GM19351 (cell line): ENCODE measurements around the gene GAP43.
"Not testable (repeated sequence)": the region's sequence is repeated elsewhere in the genome, so short reads cannot be mapped to it uniquely, and the experiment has no call there.

ENCODE experiments used
- ATAC-seq: cut with Tn5 transposase; IDR thresholded peaks from one replicate; pipeline ENCODE4 v1.9.1; 2021; ENCODE audit warnings: mild to moderate bottlenecking, moderate library complexity; ENCODE audit not compliant: unreplicated experiment

The GAP43 gene

DNA sequence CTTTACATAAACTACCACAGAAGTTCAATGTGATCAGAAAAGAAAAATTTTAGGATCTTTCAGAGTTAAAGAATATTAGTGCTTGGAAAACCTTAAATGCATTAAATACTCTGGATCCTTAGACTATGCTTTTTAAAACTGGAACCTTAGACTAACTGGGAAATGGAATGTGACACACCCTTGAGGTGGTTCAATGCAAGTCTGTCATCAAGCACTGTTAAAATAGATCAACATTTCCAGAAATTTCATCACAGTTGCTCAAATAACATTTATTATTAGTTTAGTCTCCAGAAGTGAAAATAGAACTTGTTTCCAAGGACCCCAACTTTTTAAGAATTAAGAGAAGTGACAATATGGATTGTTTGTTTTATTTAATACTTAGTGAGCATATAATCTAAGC, 71.8 kb downstream of the GAP43 start:
- ATAC-seq, result no peak

DNA sequence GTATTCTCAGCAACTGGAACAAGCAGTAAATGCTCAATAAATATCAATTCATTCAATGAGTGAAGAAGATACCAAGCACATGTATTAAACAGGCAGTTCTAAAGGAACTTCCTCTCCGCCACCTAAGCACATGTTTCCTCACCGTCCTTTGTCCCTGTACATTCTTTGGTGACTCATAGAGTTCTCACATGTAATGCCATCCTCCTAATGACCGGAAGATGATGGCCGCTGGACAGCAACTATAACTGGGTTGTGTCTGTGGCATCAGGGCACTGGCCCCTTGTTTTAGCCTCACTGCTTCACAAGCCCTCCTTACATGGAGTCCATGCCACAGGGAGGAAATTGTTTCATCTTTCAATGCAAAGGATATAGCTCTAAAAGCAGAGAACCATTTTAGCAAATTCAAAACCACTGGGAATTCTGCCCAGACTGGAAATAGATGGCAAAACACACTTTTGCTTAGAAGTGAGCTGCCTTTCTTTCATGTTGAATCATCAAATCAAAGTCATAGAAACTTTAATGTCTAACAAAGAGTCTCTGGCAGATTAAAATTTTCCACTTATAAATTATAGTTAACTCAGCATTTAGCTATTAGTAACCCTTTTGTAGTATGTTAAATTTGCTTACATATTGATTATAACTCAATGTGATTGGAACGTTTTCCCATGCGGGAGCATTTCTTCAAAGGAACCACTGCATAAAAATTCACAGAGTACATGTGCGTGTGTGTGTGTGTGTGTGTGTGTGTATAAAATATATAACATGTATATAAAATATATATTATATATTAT, 74.1 kb downstream of the GAP43 start:
- ATAC-seq, result no peak

GRCh38 chr3:115698851-115699591, 75.7 kb downstream of the GAP43 start:
- ATAC-seq, result no peak

DNA sequence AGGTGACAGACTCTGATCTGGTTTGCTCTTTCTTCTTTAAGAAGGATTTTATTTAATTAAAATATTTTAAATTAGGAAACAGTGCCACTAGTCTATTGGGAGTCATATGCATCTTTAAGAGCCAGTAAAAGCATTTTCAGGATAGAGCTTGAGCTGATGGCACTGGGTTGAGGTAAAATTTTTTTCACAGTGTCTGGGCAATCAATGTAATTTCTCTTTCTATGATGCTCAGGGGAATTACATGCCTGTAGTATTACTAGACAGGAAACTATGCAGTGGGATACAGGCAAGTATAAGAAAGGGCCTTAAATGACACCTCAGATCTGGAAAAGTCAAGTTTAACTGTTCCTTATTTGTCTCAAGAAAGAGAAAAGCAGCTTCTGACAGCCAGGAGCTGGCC, 76.4 kb downstream of the GAP43 start:
- no peak for ATAC-seq

DNA sequence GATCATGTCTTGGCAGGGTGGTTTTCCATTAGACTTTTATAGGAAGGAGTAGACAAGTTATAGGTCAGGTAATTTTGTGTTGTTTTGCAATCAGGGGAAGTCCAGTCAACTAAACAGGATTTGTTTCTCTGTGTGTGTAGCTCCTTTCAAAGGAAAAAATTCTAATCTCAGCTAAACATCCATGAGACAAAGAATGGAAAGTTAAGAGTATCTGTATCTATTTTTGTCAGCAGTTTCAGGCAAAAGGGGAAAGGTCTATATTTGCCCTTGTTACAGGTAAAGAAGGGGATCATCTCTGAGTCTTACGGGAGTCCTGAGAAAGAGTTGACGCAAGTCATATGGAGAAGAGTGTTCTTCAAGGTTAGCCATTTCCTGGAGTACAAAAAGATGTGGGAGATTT, 79.3 kb downstream of the GAP43 start:
- no peak for ATAC-seq

GRCh38 chr3:115704661-115705338, 81.5 kb downstream of the GAP43 start:
- peak; percentile 82 for ATAC-seq

DNA sequence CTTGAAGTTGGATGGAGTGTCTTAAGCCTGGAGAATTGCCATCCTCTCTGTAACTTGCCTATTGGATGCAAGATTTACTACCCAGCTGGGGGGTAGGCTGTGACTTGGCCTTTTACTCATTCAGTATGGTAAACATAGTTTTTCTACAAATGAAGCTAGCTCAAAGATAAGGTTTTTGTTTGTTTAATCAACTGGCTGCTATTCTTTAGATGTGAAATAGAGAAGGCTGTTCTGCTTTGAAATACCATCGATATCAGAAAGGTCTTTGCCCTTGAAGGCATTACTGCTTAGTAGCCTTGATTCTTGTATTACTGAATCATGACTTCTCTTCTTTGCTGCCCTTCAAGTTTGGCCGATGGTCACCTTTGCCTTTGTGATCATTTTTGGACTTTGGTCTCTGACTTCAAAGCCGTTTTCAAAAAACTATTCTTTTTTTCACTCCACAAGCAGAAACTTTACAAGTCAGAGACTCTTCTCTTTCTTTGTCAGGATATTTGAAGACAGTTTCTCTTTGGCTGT, 83.1 kb downstream of the GAP43 start:
- no peak for ATAC-seq

DNA sequence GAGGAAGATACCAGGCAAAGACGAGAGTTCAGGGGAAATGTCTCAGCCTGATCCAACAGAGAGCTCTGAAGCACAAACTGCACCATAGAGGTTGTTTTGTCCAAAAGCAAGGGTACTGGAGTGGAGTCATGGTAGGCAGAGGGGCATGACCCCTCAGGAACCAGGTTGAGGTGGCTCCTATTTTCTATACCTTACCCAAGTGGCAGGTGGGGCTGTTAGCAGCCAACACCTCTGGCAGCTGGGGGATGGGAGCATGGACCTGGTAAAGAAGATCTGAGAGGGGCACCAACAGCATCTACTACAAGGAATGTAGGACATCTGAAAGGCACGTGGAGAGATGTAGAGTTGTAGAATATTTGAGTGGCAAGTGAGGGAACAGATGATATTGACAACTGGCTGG, 85.2 kb downstream of the GAP43 start:
- no peak for ATAC-seq

GRCh38 chr3:115709093-115709492, 85.8 kb downstream of the GAP43 start:
- no peak for ATAC-seq

DNA sequence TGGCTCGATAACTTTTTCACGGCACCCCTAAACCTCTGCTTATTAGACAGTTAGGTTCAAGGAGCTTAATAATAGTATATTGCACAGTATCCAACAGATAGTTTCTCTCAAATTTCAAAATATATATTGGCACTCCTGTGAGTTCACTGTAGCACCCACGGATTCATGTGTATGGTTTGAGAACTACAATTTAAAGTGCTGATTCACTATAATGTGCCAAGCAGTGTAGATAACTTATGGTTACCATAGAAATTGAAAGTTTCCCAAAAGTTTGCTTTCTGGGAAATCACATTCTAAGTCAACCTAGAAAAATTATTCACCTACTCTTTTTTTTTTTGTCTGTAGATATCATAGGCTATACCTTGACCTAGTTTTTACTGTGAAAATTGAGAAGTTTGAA, 86.6 kb downstream of the GAP43 start:
- ATAC-seq, result no peak

GRCh38 chr3:115710799-115711198, 87.5 kb downstream of the GAP43 start:
- ATAC-seq, result no peak

- ATAC-seq, result no peak
Measured at GRCh38 chr3:115712871-115713270, 89.6 kb downstream of the GAP43 start.

DNA sequence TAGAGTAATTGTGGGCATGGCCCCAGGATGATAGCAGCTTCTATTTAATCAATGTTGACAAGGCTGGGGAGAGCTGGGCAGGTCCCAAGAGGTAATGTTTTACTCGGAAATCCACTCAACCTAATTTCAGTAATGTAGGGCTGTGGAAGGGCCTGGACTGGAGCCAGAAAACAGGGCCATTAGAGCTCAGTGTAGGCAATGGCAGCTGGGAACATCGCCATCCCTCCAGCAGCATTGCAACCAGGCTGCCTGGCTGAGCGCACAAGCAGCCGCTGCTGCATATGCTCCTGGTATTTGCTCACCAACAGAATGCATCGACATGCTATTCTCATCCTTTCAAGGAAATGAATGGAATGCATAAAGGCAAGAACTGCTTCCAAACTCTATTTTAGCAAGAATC, 90.0 kb downstream of the GAP43 start:
- ATAC-seq, result no peak

GRCh38 chr3:115715241-115715745, 92.0 kb downstream of the GAP43 start:
- no peak for ATAC-seq

DNA sequence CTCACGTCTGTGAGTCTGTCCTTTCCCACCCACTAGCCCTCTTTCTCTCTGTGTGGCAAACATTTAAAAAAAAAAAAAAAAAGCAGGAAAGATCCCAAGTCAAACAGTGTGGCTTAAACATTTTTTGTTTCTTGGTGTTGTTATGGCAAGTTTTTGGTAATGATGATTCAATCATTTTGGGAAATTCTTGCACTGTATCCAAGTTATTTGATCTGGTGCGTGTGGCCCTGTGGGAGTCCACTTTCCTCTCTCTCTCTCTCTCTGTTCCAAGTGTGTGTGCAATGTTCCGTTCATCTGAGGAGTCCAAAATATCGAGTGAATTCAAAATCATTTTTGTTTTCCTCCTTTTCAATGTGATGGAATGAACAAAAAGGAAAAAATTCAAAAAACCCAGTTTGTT, 97.7 kb downstream of the GAP43 start:
- no peak for ATAC-seq

- ATAC-seq, result no peak
Measured at GRCh38 chr3:115725800-115726199, 102.5 kb downstream of the GAP43 start.

DNA sequence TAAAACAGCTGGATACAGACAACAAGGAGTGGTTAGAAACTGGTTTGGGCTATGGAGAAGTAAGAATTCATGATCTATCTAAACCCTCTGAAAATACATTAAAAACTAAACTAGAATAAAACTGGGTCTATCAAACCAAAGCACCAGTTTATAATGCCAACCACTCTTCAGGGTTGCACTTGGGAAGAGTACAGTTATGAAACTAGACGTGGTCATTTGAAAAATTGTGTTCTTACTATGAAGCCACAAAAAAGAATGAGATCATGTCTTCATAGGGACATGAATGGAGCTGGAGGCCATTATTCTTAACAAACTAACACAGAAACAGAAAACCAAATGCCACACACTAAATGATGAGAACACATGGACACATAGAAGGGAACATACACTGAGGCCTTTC, 103.8 kb downstream of the GAP43 start:
- ATAC-seq, result no peak

GRCh38 chr3:115728013-115728412, 104.7 kb downstream of the GAP43 start:
- no peak for ATAC-seq

- ATAC-seq, result not testable (repeated sequence)
Measured at GRCh38 chr3:115736341-115736740, 113.0 kb downstream of the GAP43 start.

DNA sequence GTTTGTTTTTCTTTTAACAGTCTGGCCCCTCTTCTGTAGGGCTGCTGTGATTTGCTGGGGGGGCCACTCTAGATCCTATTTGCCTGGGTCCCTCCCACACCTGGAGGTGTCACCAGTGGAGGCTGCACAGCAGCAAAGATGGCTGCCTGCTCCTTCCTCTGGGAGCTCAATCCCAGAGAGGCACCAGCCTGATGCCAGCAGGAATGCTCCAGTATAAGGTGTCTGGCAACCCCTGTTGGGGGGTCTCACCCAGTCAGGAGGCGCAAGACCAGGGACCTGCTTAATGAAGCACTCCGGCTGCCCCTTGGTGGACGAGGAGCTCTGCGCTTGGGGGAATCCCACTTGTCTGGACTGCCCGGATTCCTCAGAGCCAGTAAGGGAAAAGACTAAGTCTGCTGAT, 118.3 kb downstream of the GAP43 start:
- ATAC-seq, result no peak

GRCh38 chr3:115744516-115744915, 121.2 kb downstream of the GAP43 start:
- ATAC-seq, result not testable (repeated sequence)
